ENCODE data around the gene NCR3LG1.
"Not testable (repeated sequence)": the region's sequence is repeated elsewhere in the genome, so short reads cannot be mapped to it uniquely, and the experiment has no call there.

NCR3LG1 gene

GRCh38 chr11:17413414-17414316 is 62.1 kb downstream of the NCR3LG1 start:
- no peak for DNase-seq

GRCh38 chr11:17414317-17414737 is 62.7 kb downstream of the NCR3LG1 start:
- no peak for DNase-seq

GRCh38 chr11:17414992-17415391 is 63.4 kb downstream of the NCR3LG1 start:
- no peak for DNase-seq

GRCh38 chr11:17415523-17416104 is 64.0 kb downstream of the NCR3LG1 start:
- DNase-seq = no peak

GRCh38 chr11:17416492-17416891 is 64.9 kb downstream of the NCR3LG1 start:
- no peak for DNase-seq

- no peak for DNase-seq
These were observed 67.0 kb downstream of the NCR3LG1 start for GRCh38 chr11:17418444-17419081.

- DNase-seq = no peak
These were observed 70.2 kb downstream of the NCR3LG1 start for GRCh38 chr11:17421781-17422180.

GRCh38 chr11:17423533-17424310 is 72.1 kb downstream of the NCR3LG1 start:
- no peak for DNase-seq

- DNase-seq = not testable (repeated sequence)
These were observed 74.6 kb downstream of the NCR3LG1 start for GRCh38 chr11:17426233-17426632.
